Stimulated activated CD4-positive, alpha-beta T cell treated with anti-CD3 and anti-CD28 coated beads, Interleukin-2, amount 100 ng/mL, for 4 hours (primary cell): ENCODE data around the gene MOSMO.
"Not testable (repeated sequence)": the region's sequence is repeated elsewhere in the genome, so short reads cannot be mapped to it uniquely, and the experiment has no call there.

Source experiments
- DNase-seq: peaks from one replicate; pipeline ENCODE4 v3.0.0-alpha.2; 2020; ENCODE audit warnings: low read depth

MOSMO gene

DNA sequence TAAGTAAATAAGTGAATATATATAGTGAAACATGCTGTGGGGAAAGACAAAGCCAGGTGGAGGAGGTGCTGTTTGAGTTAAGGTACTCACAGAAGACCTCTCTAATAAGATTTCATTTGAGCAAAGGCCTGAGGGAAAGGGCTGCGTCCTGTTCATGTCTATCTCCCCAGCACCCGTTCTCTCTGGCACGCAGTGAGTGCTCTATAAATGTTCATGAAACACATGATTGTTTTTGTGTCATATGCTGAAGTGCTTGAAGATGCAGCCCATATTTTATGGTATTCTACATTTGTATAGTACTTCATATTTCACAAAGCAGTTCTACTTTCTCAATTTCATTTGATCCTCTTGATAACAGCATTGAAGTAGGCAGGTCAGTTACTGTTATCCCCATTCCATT, 85.4 kb downstream of the MOSMO start:
- DNase-seq, result no peak

DNA sequence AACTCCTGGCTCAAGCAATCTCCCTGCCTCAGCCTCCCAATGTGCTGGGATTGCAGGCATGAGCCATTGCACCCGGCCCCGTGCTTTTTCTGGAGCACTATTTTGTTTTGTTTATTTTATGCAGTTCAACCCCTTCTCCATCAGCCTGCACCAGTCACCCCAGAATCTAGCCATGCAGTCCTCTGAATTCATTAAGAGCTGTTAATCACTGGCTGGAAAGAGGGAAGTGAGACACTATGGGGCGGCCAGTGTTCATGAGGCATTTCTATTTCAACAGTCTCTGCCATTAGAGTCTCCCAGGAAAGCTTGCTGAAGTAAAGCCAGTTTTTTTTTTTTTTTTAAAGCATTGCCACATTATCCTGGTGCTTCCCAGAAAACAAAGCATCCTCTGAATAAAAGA, 86.1 kb downstream of the MOSMO start:
- DNase-seq, result no peak

DNA sequence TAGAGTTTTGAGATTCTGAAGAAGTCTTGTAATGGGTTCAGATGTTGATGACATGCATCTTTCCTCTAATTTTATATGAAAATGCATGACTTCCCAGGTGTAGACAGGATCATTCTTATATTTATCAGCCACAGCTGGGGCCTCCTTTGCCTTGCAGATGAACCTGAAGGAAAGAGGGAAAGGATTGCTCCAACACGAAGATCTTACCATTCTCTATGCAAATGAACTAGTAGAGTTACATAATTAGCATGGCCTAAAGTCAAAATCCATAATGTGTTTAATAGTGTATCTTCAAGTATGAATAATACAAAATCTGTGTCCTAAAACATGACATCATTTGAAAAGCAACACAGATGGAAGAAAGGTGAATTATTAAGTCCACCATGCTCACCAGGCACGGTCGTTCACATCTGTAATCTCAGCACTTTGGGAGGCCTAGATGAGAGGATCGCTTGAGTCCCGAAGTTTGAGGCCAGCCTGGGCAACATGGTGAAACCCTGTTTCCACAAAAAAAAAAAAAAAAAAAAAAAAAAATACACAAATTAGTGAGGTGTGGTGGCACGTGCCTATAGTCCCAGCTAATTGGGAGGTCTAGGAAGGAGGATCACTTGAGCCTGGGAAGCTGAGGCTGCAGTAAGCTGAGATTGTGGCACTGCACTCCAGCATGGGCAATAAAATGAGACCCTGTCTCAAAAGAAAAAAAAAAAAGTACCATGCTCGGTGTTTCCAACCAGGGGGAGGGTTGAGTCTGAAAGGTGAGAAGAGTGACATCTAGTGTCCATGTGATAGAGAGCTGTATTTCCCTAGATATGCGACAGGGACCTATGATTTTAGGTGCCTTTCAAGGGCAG, 90.7 kb downstream of the MOSMO start:
- DNase-seq, result peak; percentile 2

DNA sequence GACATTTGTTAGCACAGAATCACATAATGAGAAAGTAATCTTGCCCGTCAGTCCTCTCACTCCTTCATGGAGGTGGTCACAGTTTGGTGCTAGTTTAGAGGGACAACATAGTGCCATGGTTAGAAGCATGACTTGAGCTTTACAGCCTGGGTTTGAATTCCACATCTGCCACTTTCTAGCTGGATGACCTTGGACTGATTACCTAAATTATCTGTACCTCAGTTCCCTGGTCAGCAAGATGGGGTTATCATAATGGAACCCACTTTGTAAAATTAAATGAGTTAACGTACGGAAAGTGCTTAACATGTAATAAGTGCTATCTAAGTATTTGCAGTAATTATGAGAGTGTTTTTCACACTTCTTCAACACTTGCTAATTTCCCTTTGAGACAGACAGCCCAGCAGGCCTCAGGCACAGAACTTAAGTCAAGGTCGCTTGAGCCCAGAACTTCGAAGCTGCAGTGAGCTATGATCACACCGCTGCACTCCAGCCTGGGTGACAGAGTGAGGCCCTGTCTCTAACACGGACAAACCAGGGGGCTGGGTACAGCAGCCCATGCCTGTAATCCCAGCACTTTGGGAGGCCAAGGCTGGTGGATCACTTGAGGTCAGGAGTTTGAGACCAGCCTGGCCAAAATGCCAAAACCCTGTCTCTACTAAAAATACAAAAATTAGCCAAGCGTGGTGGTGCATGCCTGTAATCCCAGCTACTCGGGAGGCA, 91.5 kb downstream of the MOSMO start:
- DNase-seq, result no peak

DNA sequence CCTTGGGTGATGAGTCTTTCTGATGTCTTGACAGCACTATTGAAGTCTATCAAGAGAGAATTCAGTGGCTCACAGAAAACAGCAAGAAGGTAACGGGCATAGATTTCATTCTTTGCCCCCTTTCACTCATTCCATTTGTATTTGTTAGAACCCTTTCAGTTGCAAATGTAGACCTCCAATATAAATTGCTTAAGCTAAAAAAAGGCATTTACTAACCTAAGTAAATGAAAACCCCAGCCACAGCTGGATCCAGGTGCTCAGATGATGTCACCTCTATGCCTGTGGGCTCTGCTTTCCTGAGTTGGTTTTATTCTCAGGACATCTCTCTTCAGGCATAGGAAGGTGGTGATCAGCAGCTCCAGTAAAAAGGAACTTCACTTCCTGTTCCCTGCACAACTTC, 95.5 kb downstream of the MOSMO start:
- DNase-seq, result no peak

DNA sequence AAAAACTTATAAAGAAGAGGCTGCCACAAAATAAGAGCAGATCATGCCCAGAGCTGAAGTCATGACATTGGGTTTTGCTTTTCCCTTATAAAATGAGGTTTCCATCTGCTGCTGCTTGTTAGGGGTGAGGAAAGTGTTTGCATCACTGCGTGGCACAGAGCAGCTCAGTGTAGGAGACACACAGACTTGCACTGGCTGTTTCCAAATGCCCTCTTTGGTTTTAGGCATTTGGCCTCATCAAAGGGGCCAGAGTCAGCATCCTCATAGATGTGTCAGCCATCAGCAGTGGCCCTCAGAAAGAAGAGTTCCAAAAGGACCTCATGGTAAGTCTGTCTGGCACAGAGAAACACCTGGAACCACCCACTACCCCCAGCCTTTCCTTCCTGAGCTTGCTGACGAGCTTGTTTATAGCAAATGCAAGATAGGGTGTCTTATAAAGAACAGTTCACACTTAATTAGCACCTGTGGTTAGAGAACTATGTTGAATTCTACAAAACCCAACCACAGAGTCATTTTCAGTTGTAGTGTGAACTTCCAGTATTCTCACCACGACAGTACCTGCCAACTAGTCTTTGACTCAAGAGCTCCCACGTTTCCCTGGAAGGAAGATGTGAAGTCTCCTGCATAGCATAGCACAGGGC, 101.5 kb downstream of the MOSMO start:
- DNase-seq, result no peak

DNA sequence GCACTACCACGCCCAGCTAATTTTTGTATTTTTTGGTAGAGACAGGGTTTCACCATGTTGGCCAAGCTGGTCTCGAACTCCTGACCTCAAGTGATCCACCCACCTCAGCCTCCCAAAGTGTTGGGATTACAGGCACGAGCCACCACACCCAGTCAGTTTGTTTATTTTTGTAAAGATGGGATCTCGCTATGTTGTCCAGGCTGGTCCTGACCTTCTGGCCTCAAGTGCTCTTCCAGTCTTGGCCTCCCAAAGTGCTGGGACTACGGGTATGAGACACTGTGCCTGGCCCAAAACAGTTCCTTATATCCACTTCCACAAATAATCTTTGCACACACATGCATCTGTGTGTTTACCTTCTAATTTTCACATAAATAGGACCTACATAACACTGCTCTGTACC, 103.7 kb downstream of the MOSMO start:
- not testable (repeated sequence) for DNase-seq

DNA sequence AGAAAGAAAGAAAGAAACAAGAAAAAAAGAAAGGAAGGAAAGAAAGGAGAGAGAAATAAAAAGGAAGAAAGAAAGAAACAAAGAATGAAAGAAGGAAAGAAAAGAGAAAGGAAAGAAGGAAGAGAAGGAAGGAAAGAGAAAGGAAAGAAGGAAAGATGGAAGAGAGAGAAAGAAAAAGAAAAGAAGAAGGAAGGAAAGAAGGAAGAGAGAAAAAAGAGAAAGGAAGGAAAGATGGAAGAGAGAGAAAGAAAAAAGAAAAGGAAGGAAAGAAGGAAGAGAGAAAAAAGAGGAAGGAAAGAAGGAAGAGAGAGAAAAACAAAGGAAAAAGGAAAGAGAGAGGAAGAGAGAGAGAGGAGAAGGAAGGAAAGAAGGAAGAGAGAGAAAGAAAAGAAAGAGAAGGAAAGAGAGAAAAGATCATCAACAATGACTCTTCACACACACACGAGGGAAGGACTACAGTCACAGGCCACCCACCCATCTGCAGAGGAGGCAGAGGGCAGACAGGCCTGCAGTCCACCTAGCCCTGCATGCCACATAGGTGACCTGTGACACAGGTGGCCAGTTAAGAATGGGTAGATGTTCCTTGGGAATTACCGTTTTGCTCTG, 108.3 kb downstream of the MOSMO start:
- no peak for DNase-seq

DNA sequence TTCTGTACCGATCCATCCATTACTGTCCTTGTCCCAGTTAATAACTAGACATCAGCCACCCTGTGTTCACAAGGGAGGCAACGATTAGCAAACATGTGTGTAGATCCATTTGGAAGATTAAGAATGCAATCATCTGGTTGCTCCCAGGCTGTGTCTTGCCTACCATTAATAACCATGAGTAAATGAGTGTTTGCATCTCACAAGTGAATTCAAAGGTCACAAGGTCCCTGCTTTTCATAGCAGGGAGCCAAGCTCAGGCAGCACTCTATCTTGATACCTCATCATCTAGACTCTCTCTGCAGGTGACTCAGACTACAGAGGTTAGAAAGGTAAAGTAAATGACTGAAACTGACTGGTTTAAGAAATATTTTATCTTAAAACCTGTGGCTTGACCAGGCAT, 109.7 kb downstream of the MOSMO start:
- DNase-seq, result no peak

DNA sequence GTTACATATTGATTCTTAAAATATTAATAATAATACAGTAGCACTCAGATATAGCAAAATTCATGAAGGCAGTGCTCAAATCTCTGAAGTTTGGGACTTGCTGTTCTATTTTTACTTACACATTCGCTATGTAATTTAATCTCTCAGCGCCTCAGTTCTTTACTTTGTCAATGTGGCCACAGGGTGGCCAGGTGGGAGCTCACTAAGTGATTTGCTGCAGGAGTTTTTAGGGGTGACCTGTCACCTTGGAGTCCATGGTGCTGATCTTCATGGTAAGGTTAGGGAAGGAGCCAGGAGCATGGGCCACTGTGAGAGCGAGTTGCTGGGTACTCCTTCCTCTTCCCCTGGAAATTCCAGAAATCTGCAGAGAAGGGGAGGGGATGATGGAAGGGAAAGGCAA, 112.5 kb downstream of the MOSMO start:
- DNase-seq, result no peak

DNA sequence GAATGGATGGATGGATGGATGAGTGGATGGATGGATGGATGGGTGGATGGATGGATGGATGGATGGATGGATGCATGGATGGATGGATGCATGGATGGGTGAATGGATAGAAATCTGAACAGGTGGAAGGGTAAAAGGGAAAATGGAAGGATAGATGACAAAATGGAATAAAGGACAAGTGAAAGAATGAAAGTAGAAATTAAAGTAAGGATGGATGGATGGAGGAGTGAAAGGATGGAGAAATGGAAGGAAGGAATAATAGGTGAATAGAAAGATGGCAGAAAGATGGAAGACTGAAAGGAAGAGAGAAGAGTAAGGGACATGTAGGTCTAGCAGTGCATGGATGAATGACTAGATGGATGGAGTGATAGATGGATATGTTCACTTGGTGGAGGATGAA, 114.3 kb downstream of the MOSMO start:
- no peak for DNase-seq

DNA sequence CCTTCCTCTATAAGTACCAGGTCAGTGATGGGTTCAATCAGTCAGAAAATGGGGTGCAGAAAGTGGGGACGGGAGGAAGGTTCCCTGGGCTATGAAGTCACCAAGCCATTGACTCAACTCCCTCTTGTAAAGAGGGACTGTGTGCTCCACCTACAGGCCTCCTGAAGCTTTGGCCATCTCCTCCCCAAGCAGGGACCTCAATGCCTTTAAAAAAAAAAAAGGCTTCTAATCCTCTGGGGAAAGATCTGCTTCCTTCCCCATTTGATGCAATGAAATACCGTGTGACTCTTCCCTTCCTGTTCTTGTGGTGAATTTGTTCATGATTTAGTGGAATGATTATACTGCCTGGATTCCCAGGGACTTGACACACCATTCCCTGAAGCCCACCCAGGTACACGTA, 115.2 kb downstream of the MOSMO start:
- DNase-seq, result no peak

DNA sequence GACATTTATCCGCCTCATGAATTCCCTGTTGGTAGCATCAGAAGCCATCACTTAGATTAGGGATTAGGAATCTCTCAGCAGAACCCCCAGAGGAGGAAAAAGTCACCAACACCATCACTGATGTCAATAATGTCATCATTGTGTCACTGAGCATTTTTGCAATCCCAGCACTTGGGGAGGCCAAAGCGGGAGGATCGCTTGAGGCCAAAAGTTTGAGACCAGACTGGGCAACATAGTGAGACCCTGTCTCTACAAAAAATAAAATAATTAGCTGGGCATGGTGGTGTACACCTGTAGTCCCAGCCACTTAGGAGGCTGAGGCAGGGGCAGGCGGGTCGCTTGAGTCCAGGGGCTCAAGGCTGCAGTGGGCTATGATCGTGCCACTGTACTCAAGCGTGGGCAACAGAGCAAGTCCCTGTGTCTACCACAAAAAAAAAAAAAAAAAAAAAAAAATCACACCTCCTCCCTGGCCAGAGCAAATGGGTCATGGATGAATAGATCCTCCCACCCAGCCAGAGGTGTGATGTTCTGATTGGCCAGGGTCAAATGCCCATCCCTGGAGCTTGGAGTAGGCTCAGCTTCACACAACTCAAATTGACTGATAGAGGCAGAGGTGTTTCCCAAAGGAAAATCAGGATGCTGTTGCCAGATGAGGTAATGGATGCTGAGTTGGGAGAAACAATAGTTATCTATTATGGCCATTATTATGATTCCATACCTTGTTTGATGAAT, 116.0 kb downstream of the MOSMO start:
- no peak for DNase-seq

DNA sequence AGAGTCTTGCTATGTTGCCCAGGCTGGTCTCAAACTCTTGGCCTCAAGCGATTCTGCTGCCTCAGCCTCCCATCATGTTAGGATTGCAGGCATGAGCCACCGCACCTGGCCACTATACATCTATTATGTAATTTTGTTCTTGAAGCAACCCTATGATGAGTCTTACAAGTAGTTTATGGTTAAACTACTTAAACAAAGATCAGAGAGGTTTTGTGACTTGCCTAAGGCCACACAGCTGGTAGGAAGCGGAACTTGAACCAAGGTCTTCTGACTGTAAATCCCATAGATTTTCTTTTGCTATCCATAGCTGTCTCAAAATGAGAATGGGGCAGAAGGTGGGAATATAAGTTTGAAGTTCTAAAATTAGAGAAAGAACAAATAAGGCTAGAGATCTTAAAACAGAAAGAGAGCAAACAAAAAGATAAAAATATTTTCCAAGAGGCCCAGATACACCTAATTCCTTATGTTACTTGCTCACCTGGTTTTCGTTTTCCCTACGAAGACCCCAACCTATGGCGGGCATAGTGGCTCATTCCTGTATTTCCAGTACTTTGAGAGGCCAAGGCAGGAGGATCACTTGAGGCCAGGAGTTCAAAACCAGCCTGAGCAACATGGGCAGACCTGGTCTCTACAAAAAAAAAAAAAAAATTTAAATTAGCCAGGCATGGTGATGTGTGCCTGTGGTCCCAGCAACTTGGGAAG, 116.8 kb downstream of the MOSMO start:
- no peak for DNase-seq

DNA sequence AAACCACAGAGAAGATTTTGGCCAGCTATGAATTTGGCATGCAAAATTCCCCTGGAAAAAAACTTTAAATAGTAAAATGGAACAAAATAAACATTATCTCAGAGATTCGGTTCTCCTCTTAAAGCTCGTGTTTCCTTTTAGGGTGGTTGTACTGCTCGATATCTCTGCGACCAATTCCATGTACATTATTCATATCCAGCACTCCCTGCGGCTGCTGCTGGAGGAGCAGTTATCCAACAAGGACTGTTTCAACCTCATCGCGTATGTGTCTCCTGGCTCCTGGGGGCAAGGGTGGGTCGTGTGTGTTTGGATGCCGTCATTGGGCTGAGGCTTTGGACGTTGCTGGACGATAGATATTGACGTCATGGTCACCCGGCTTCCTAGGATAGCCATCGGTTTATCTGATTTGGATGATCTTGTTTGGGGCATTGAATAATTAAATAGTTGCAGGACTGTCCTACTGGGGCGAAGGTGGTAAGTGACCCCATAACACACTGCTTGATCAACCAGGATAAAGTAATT, 118.2 kb downstream of the MOSMO start:
- no peak for DNase-seq

DNA sequence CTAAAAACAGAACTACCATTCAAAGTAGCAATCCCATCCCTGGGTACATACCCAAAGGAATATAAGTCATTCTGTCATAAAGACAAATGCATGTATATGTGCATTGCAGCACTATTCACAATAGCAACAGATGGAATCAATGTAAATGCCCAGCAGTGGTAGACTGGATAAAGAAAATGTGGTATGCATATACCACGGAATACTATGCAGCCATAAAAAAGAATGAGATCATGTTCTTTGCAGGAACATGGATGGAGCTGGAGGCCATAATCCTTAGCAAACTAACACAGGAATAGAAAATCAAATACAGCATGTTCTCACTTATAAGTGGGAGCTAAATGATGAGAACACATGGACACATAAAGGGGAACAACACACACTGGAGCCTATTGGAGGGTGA, 120.6 kb downstream of the MOSMO start:
- DNase-seq, result not testable (repeated sequence)

DNA sequence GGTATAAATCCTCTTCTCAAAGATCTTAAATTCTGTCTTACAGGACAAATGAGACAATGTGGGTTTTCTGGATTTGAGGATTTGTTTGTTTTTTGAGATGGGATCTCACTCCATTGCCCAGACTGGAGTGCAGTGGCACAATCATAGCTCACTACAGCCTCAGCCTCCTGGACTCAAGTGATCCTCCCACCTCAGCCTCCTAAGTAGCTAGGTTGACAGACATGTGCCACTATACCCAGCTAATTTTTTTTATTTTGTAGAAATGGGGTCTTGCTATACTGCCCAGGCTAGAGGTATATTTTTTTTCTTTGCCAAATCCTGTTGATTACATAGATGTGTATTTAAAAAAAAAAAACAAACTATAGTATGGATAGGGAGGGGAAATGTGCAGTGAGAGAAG, 122.6 kb downstream of the MOSMO start:
- DNase-seq, result no peak

DNA sequence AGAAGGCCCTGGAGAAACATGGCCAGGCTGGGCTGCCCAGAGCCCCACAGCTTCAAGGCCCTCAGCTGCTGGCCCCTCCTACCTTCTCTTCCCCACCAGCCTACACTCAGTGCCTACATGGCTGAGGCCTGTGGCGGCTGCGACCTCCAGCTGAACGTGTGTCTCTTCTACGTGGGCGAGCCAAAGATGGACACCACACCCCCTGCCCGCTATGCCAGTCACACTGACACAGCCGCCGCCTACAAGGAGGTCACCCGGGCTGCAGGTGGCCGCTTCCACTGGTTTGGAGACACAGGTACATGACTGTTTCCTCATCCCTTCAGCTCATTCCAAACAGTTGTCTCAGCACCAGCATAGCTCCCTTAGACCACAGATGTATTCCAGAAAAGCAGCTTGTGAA, 124.9 kb downstream of the MOSMO start:
- no peak for DNase-seq
